Measurements from ENCODE around the gene CYTIP. TPM values are rescaled to one million over a fixed set of nuclear protein-coding genes. Genes with fewer than 3 reads are reported as not detected.

Gene CYTIP
- polyA plus RNA-seq, 3 donors, result 61.9 to 188 (median 83.5) TPM

GRCh38 chr2:157476953-157477709, 33.2 kb upstream of the CYTIP start:
- Histone ChIP-seq H3K9ac (ENCODE audit: insufficient read depth, low read length, poor library complexity, severe bottlenecking) (no peak overlapping the region), H2AFZ (ENCODE audit: insufficient read depth, low read depth, low read length, poor library complexity, severe bottlenecking) (no peak overlapping the region), H3K27me3 (ENCODE audit: control insufficient read depth in 2 of 2, insufficient read depth in 2 of 2, low read length in 2 of 2) (no peaks in the 10 kb centered on the region), H3K9me3 (replicated peaks in 1 of 2; ENCODE audit: control insufficient read depth in 1 of 2, insufficient read depth in 1 of 2, low read length in 2 of 2) (no peaks in the 10 kb centered on the region), H3K4me2 (replicated peaks; ENCODE audit: extremely low read depth, low read length, poor library complexity, severe bottlenecking) (no peak overlapping the region), H3K4me1 (ENCODE audit: control insufficient read depth in 1 of 2, insufficient read depth in 2 of 2, low read length in 2 of 2) (peaks cover 5 to 16% of the 10 kb centered on the region in 2 donors), H3K4me3 (replicated peaks in 1 of 3; ENCODE audit: low read depth in 2 of 3, low read length in 3 of 3) (no peak overlapping the region), H4K20me1 (ENCODE audit: insufficient read depth, low read length) (no peaks in the 10 kb centered on the region), H3K79me2 (ENCODE audit: insufficient read depth, low read length) (no peaks in the 10 kb centered on the region), H3K36me3 (replicated peaks in 1 of 2; ENCODE audit: control insufficient read depth in 1 of 2, insufficient read depth in 2 of 2, low read length in 2 of 2) (no peaks in the 10 kb centered on the region), H3K27ac (ENCODE audit: low read depth in 1 of 2, low read length in 2 of 2) (no peak overlapping the region)
- no peaks in the 10 kb centered on the region for H3K27me3 Mint-ChIP-seq (ENCODE audit: low read depth in 3 of 3)
- H3K4me3 Mint-ChIP-seq, result no peak overlapping the region
- TF ChIP-seq, protein P1, sequence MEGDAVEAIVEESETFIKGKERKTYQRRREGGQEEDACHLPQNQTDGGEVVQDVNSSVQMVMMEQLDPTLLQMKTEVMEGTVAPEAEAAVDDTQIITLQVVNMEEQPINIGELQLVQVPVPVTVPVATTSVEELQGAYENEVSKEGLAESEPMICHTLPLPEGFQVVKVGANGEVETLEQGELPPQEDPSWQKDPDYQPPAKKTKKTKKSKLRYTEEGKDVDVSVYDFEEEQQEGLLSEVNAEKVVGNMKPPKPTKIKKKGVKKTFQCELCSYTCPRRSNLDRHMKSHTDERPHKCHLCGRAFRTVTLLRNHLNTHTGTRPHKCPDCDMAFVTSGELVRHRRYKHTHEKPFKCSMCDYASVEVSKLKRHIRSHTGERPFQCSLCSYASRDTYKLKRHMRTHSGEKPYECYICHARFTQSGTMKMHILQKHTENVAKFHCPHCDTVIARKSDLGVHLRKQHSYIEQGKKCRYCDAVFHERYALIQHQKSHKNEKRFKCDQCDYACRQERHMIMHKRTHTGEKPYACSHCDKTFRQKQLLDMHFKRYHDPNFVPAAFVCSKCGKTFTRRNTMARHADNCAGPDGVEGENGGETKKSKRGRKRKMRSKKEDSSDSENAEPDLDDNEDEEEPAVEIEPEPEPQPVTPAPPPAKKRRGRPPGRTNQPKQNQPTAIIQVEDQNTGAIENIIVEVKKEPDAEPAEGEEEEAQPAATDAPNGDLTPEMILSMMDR (IDR thresholded peaks at IDR 0.05), result no peak
- H3K4me1 Mint-ChIP-seq, result peaks cover 19% of the 10 kb centered on the region
- DNase-seq, result no peak
- no peaks in the 10 kb centered on the region for H3K36me3 Mint-ChIP-seq
- intact Hi-C loops (cut with micrococcal nuclease), result no loop called here
- no peak overlapping the region for H3K27ac Mint-ChIP-seq
- H3K9me3 Mint-ChIP-seq, result peaks cover 0 to 2% (median 0%) of the 10 kb centered on the region in 7 donors

GRCh38 chr2:157475722-157476390, 32.0 kb upstream of the CYTIP start:
- H3K27ac ChIP-seq (ENCODE audit: low read depth in 1 of 2, low read length in 2 of 2), result no peak overlapping the region
- no peak overlapping the region for H2AFZ ChIP-seq (ENCODE audit: insufficient read depth, low read depth, low read length, poor library complexity, severe bottlenecking)
- H3K36me3 ChIP-seq (replicated peaks in 1 of 2; ENCODE audit: control insufficient read depth in 1 of 2, insufficient read depth in 2 of 2, low read length in 2 of 2), result no peaks in the 10 kb centered on the region
- intact Hi-C loops (cut with micrococcal nuclease), result no loop called here
- H4K20me1 ChIP-seq (ENCODE audit: insufficient read depth, low read length), result no peaks in the 10 kb centered on the region
- no peaks in the 10 kb centered on the region for H3K36me3 Mint-ChIP-seq
- peaks cover 21% of the 10 kb centered on the region for H3K4me1 Mint-ChIP-seq
- TF ChIP-seq, protein P1 (IDR thresholded peaks at IDR 0.05), result no peak
- DNase-seq, result no peak
- no peak overlapping the region for H3K9ac ChIP-seq (ENCODE audit: insufficient read depth, low read length, poor library complexity, severe bottlenecking)
- H3K4me2 ChIP-seq (replicated peaks; ENCODE audit: extremely low read depth, low read length, poor library complexity, severe bottlenecking), result no peak overlapping the region
- peaks cover 5 to 19% of the 10 kb centered on the region in 2 donors for H3K4me1 ChIP-seq (ENCODE audit: control insufficient read depth in 1 of 2, insufficient read depth in 2 of 2, low read length in 2 of 2)
- H3K79me2 ChIP-seq (ENCODE audit: insufficient read depth, low read length), result no peaks in the 10 kb centered on the region
- no peak overlapping the region for H3K4me3 Mint-ChIP-seq
- peaks cover 0 to 4% (median 0%) of the 10 kb centered on the region in 7 donors for H3K9me3 Mint-ChIP-seq
- H3K27me3 ChIP-seq (ENCODE audit: control insufficient read depth in 2 of 2, insufficient read depth in 2 of 2, low read length in 2 of 2), result no peaks in the 10 kb centered on the region
- H3K4me3 ChIP-seq (replicated peaks in 1 of 3; ENCODE audit: low read depth in 2 of 3, low read length in 3 of 3), result no peak overlapping the region
- H3K9me3 ChIP-seq (replicated peaks in 1 of 2; ENCODE audit: control insufficient read depth in 1 of 2, insufficient read depth in 1 of 2, low read length in 2 of 2), result no peaks in the 10 kb centered on the region
- 96% methylated on average over 5 of the region's 12 CpGs for WGBS (ENCODE audit: insufficient coverage)
- peak overlapping the region in 1 of 7 donors; percentile 57 for H3K27ac Mint-ChIP-seq
- no peaks in the 10 kb centered on the region for H3K27me3 Mint-ChIP-seq (ENCODE audit: low read depth in 3 of 3)
